NCI-H510A treated with DMSO at 0.1 percent for 48 hours (cell line): ENCODE results near the gene TMBIM4.
"Not testable (repeated sequence)": the region's sequence is repeated elsewhere in the genome, so short reads cannot be mapped to it uniquely, and the experiment has no call there.

Experiments used
- DNase-seq: peaks from one replicate; lab custom pipeline; 2025; lab: John Stamatoyannopoulos, UW

The TMBIM4 gene

DNA sequence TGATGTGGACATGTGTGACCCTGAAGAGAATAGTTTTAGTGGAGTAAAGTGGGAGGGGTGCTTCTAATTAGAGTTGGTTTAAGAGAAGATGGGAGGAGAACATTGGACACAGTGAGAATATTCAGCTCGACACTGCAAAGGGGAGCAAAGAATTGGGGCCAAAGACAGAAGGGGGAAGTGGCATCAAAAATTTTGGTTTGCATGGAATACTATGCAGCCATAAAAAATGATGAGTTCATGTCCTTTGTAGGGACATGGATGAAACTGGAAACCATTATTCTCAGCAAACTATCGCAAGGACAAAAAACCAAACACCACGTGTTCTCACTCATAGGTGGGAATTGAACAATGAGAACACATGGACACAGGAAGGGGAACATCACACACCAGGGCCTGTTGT is 15.0 kb upstream of the TMBIM4 start:
- not testable (repeated sequence) for DNase-seq

DNA sequence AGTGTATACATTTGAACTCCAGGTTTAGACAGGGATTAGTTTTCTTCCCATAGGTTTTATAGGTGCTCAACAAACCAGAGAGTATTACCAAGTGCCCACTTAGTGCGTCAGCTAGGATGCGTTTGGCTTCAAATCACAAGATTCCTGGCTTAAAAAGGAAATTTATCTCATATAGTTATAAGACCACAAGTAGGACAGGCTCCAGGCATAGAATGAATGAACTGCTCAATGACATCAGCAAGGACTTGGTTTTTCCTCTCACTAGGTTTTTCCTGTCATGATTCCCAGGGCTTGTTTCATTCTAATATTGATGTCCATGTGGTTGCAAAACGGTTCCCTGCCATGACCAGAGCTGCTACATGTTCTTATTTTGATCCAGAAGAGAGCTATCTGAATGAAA is 13.2 kb upstream of the TMBIM4 start:
- no peak for DNase-seq

DNA sequence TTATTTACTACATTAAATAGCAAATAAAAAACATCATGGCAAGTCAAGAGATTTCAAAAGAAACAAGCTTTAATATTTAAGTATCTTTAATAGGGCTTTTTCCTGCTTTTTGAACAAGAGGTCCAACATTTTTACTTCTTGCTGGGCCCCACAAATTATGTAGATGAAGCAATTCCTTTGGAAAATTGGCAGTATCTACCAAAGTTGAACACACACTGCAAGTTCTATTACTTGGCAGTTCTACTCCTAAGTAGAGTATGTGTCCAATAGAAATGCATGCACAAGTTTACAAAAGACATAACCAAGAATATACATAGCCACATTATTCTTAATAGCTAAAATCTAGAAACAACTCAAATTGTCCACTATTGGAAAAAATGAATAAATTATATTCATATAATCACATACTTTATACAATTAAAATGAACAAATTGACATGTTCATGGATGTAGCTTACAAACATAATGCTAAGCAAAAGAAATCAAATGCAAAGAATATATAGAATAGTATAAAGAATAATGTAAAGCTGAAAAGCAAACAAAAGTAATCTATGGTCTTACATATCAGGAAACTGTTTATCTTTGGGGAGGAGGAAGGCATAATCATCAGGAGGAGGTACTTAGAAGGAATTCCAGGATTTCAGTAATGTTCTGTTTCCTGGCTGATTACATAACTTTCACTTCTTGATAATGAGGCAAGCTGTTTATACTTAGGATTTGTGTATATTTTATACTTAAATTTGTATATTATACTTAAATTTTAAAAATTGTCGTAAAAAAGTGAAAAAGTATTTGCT is 6.5 kb upstream of the TMBIM4 start:
- no peak for DNase-seq

DNA sequence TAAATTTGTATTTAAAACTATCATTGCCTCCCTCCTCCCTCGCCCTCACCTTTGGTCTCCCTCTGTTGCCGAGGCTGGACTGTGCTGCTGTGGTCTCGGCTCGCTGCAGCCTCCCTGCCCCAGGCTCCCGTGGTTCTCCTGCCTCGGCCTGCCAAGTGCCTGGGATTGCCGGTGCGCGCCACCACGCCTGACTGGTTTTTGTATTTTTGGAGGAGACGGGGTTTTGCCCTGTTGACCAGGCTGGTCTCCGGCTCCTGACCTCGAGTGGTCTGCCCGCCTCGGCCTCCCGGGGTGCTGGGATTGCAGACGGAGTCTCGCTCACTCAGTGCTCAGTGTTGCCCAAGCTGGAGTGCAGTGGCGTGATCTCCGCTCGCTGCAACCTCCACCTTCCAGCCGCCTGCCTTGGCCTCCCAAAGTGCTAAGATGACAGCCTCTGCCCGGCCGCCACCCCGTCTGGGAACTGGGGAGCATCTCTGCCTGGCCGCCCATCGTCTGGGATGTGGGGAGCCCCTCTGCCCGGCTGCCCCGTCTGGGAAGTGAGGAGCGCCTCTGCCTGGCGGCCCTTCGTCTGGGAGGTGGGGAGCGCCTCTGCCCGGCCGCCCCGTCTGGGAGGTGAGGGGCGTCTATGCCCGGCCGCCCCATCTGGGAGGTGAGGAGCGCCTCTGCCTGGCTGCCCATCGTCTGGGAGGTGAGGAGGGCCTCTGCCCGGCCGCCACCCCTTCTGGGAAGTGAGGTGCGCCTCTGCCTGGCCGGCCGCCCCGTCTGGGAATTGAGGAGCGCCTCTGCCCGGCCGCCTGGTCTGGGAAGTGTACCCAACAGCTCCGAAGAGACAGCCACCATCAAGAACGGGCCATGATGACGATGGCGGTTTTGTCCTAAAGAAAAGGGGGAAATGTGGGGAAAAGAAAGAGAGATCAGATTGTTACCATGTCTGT is 4.9 kb upstream of the TMBIM4 start:
- not testable (repeated sequence) for DNase-seq

DNA sequence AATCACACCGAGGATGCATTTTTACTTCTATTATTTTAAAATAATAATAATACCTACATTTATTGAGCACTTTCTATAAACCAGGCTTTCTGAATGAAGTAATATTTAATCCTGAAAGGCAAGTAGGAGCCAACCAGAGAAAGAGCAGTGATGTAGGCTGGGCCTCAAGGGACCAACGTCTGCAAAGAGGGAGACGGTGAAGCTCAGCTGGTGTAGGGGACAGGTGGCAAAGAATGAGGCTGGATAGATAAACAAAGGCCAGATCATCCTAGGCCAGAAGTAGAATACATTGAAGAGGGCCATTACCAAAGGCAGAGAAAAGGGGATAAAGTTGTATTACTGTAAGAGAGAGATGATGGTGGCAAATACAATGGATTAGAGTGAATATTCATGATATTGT is 810 bp upstream of the TMBIM4 start:
- no peak for DNase-seq

DNA sequence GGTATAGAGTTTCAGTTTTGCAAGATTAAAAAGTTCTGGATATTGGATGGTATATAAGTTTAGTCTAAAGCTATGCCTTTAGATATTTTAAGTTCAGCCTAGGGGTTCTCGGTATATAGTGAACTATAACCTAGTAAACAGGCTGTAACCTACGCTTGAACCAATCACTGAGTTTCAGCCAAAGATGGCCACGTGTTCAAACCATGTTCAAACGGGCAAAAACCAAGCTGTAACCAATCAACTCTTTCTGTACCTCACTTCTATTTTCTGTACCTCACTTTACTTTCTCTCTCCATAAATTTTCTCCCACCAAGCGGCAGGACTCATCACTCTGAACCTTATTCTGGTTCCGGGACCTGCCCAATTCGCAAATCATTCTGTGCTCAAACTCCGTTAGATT is 1.4 kb downstream of the TMBIM4 start:
- DNase-seq = no peak

DNA sequence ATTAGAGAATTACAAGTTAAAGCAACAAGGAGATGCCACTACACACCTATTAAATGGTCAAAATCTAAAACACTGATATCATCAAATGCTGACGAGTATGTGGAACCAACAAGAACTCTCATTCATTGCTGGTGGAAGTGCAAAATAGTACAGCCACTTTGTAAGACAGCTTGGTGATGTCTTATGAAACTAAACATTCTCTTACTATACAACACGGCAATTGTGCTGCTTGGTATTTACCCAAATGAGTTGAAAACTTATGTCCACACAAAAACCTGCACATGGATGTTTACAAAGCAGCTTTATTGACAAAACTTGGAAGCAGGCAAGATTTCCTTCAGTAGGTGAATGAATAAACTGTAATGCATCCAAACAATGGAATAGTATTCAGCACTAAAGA is 3.2 kb downstream of the TMBIM4 start:
- no peak for DNase-seq

DNA sequence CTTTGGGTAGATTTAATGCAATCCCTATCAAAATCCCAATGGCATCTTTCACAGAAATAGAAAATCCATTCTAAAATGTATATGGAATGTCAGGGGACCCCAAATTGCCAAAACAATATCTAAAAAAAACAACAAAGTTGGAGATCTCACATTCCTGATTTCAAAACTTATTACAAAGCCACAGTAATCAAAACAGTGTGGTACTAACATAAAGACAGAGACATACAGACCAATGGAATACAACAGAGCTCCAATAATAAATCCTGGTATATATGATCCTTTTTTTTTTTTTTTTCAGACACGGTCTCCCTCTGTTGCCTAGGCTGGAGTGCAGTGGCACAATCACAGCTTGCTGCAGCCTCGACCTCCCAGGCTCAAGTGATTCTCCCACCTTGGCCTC is 4.7 kb downstream of the TMBIM4 start:
- no peak for DNase-seq

DNA sequence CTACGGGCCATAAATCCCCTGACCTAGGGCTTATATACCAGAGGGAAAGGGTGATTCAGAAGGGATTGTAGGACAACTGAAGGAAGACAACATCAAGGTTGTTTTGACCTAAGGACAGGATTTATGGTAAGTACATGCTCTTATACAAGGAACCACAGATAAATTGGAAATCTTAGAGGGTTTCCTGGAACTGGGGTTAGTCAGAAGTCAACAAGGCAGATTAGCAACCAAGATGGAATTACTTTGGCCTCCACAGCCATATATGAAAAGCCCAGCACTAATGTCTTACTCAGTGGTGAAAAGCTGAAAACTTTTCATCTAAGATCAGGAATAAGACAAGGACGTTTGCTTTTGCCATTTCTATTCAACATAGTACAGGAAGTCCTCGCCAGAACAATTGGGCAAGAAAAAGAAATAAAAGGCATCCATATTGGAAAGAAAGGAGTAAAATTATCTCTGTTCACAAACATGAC is 5.4 kb downstream of the TMBIM4 start:
- no peak for DNase-seq

DNA sequence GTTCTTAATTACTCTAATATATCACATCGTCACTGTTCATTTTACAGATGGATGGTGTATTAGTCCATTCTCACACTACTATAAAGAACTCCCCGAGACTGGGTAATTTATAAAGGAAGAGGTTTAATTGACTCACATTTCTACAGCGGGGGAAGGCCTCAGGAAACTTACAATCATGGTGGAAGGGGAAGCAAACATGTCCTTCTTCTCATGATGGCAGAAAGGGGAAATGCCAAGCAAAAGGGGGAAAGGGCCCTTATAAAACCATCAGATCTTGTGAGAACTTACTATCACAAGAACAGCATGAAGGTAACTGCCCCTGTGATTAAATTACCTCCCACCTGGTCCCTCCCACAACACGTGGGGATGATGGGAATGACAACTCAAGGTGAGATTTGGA is 6.5 kb downstream of the TMBIM4 start:
- no peak for DNase-seq

DNA sequence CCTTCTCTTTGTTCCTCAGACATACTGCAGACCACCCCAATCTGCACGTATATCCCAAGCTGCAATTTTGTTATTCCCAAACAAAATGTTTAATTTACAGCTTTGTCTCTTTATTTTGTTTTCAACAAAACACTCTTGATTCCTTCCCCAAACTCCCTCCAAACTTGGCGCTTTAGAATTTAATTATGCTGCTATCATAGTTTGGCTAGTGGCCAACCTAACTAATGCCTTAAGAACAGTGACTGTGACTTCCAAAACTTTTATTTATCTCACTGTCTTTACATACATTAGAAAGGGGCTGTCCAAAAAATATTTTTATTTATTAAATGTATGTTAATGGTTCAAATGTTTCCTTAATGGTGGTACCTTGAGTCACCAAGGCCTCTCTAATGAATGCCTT is 7.1 kb downstream of the TMBIM4 start:
- no peak for DNase-seq

DNA sequence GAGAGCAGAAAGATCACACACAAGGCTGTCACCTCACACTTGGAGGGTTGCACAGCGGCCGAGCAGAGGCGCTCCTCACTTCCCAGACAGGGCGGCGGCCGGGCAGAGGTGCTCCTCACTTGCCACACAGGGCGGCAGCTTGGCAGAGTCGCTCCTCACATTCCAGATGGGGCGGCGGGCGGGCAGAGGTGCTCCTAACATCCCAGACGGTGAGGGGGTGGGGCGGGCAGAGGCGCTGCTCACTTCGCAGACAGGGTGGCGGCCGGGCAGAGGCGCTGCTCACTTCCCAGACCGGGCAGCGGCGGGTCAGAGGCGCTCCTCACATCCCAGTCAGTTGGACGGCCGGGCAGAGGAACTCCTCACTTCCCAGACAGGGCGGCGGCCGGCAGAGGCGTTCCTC is 9.1 kb downstream of the TMBIM4 start:
- DNase-seq = no peak

DNA sequence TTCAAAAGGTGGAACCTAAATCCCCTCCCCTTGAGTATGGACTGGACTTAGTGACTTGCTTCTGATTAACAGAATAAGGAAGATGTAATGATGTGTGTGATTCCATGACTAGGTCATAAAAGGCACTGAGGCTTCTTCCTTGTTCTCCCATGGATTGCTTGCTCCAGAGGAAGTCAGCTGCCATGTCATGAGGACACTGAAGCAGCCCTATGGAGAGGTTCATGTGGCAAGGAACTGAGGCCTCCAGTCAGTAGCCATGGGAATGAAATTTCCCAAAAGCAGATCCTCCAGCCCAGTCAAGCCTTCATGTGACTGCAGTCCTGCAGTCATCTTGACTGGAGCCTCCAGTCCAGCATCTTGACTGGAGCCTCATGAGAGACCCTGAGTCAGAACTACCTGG is 10.7 kb downstream of the TMBIM4 start:
- DNase-seq = no peak

DNA sequence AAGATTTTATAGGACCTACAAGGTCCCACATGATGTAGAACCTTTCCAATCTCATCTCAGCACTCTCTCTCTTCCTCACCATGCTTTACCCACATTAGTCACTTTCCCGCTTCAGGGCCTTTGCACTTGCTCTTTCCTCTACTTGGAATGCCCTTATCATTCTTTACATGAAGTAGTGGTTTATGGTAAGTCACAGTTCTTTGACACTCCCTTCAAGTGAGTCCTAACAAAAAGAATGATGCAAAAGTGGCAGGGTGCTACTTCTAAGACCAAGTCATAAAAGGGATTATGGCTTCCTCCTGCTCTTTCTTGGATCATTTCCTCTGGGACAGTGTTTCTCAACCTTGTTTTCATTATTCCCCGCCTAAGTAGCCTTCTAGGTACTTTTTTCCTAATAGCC is 13.1 kb downstream of the TMBIM4 start:
- no peak for DNase-seq

DNA sequence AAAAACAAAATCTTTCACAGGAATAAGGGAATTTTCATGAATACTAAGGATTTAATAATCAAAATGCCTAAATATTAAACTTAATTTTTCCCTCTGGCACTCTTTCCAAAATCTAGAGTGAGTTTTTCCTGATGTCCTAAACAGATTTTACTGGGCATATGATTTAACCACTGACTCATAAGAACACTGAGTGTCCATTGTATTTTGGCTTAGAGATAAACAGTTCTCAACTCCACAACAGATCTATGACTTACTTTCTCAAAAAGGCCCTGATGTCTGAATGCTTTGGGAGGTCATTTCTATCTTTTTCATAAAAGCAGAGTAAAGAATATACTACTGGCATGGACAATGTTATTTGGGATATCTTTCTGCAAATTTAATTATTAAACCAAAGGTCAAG is 15.0 kb downstream of the TMBIM4 start:
- no peak for DNase-seq

DNA sequence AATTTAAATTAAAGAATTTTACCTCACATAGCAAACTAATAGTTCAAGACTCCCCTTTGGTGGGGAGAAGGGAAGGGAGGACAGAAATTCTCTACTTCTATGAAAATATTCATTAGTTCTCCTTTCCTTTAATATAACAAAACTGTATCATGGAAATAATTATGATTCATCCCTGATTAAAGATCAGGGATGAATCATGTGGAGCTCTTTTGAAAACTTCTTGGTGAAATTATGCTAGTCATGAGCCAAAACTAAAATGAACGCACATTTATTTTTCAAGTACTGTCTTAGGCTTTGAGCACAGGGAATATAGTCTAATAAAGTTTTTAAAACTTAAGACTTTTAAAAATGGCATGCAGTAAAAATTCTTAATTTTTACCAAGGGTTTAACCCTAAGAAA is 17.1 kb downstream of the TMBIM4 start:
- no peak for DNase-seq

DNA sequence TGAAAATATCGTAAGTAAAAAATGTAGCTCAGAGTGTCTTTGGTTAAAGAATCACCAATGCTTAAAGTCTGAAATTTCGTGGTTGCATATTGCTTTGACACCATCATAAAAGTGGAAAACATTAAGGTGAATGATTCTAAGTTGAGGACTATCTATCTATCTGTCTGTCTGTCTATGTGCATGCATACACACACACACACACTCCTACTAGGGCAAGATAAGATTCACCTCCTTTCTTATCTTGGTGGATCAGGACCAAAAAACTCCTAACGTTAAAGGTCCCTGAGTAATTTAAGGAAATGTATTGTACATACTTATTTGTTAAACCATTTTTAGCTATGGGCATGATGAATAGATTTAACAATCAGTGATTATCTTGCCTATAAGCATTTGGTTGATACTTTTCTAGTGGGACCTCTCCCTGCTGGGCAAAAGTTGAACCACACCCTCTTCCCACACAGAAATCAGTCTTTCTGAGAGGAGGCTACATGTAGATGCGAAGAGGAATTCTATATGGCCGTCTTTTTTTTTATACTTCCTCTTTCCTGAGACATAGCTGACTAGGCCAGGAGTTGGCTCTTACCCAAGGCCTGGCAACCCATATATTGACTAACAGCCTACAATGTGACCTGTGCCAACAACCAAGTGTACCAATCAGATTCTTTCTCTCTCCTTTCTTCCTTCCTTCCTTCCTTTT is 19.9 kb downstream of the TMBIM4 start:
- no peak for DNase-seq

DNA sequence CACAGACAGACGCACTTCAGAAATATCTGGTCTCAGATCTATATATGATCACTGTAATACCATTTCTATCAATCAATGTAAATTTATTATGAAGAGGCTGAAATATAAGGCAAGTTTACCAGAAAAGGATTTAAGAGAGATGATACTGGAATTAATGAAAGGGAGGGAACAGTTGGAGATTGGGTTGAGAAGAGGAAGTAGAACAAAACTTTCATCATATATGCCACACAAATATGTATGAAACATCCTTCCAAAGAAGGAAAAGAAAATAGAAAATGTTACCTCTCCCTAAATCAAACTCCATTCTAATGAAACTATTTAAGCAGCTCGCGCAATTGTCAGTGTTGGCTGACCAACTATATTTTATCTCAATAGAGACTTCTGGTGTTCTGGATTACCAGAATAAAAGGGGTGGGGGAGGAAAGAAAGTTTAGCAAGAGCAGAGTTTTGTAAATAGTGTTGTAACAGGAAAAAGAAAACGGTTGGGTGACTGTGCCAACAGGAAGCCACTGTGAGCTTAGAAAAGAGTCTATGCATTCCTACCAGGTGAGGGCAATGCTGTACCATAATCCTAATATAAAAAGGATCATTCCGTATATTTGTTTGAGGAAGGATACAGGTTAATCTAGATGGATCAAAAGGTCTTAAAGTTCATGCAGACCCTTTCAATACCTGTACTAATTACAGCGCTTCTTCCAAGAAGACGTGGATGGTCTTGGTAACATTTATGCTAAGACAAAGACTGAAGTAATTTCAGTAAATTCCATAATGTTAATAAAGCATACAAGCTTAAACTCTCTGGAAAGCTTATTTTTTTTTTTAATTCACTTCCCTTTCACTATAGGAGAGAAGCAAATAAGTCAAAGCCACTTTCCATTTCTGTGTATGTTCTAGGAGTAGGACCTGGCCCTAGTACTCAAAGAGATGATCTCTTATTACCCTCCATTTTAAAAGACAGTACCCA is 24.7 kb downstream of the TMBIM4 start:
- peak; percentile 78 for DNase-seq

DNA sequence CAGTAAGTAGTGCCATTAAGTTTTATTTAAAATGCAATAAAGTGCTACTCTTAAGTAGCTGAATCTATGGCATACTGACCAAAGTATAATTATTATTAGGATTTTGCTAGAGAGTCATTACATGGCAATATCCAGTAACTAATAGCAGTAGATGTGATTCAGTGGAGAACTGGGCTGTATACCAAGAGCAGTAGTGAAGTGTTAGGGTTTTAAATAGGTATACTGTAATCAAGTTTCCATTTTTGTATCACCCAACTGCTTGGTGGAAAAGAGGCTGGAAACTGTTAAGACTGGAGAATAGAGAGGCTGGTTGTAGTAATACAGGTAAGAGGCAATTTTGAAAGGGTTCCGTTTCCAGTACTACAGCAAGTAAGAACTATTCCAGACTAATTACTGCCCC is 25.9 kb downstream of the TMBIM4 start:
- DNase-seq = no peak

DNA sequence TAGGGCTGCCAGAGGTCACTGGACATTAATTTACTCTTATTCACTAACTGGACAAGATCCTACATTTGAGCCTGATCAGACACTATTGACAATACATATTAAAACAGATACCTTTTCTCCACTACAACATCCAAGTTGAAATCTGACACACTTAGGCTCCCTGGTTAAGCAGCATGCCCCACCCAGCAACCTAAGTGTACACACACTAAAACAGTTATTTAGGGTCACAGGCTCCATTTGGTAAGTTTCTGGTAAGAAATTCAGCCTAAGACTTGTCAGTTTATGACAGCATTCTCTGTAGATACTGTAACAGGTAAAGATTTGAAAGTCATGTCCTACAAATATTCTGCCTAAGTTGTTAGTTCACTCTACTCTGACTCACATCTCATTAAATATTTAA is 27.0 kb downstream of the TMBIM4 start:
- DNase-seq = no peak

DNA sequence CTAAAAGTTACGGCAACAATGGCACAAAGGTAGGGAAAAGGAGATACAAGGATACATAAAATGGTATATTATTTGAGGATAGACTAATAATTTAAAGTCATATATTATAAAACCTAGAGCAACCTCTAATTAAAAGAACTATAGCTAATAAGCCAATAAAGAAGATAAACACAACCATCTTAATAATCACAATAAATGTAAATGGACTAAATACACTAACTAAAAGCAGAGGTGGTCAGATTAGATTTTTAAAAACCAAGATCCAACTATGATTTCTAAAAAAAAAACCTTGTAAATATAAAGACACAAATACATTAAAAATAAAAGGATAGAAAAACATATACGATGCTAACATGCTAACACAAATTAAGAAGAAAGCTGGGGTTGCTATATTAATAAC is 28.5 kb downstream of the TMBIM4 start:
- no peak for DNase-seq
